ENCODE measurements around the gene KRTAP22-1. TPM values are rescaled to one million over a fixed set of nuclear protein-coding genes. Genes with fewer than 3 reads are reported as not detected.

The KRTAP22-1 gene
- polyA plus RNA-seq, 3 donors, result not detected

DNA sequence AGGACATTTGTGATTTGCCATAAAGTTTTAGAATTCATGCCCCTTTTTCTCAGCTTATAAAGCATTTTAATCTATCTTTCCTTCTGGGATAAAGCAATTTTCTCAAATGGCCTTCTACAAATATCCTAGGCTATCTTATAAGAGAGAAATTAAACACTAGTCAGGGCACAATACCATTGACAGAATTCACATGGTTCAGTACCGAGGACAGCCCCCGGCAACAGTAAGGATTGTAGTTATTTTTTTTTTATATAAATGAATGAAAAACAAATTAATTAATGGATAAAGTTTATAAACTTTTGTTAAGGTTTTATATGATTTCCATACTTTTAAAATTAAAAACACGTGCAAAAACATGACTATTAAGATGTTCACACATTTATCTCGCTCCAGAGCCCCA lies 27.2 kb downstream of the KRTAP22-1 start:
- TF ChIP-seq, protein P1, sequence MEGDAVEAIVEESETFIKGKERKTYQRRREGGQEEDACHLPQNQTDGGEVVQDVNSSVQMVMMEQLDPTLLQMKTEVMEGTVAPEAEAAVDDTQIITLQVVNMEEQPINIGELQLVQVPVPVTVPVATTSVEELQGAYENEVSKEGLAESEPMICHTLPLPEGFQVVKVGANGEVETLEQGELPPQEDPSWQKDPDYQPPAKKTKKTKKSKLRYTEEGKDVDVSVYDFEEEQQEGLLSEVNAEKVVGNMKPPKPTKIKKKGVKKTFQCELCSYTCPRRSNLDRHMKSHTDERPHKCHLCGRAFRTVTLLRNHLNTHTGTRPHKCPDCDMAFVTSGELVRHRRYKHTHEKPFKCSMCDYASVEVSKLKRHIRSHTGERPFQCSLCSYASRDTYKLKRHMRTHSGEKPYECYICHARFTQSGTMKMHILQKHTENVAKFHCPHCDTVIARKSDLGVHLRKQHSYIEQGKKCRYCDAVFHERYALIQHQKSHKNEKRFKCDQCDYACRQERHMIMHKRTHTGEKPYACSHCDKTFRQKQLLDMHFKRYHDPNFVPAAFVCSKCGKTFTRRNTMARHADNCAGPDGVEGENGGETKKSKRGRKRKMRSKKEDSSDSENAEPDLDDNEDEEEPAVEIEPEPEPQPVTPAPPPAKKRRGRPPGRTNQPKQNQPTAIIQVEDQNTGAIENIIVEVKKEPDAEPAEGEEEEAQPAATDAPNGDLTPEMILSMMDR (IDR thresholded peaks at IDR 0.05), result no peak
- H3K27ac Mint-ChIP-seq, result no peak overlapping the region
- H3K4me2 ChIP-seq (replicated peaks; ENCODE audit: extremely low read depth, low read length, poor library complexity, severe bottlenecking), result no peak overlapping the region
- H3K27me3 Mint-ChIP-seq (ENCODE audit: low read depth in 3 of 3), result peaks cover 0 to 1% (median 0%) of the 10 kb centered on the region in 3 donors
- H3K9me3 ChIP-seq (replicated peaks in 1 of 2; ENCODE audit: control insufficient read depth in 1 of 2, insufficient read depth in 1 of 2, low read length in 2 of 2), result peaks cover 37 to 52% of the 10 kb centered on the region in 2 donors
- no peak overlapping the region for H3K4me3 Mint-ChIP-seq
- no peak for DNase-seq
- no peak overlapping the region for H2AFZ ChIP-seq (ENCODE audit: insufficient read depth, low read depth, low read length, poor library complexity, severe bottlenecking)
- peaks cover 8 to 31% (median 15%) of the 10 kb centered on the region in 7 donors for H3K9me3 Mint-ChIP-seq
- H4K20me1 ChIP-seq (ENCODE audit: insufficient read depth, low read length), result no peaks in the 10 kb centered on the region
- H3K27me3 ChIP-seq (ENCODE audit: control insufficient read depth in 2 of 2, insufficient read depth in 2 of 2, low read length in 2 of 2), result no peaks in the 10 kb centered on the region
- no peak overlapping the region for H3K27ac ChIP-seq (ENCODE audit: low read depth in 1 of 2, low read length in 2 of 2)
- H3K9ac ChIP-seq (ENCODE audit: insufficient read depth, low read length, poor library complexity, severe bottlenecking), result no peak overlapping the region
- H3K4me1 Mint-ChIP-seq, result no peaks in the 10 kb centered on the region
- no CpG with 5 or more reads among the region's 4 CpGs for WGBS (ENCODE audit: insufficient coverage)
- intact Hi-C loops (cut with micrococcal nuclease), result no loop called here
- H3K36me3 ChIP-seq (replicated peaks in 1 of 2; ENCODE audit: control insufficient read depth in 1 of 2, insufficient read depth in 2 of 2, low read length in 2 of 2), result no peaks in the 10 kb centered on the region
- no peak overlapping the region for H3K4me3 ChIP-seq (replicated peaks in 1 of 3; ENCODE audit: low read depth in 2 of 3, low read length in 3 of 3)
- H3K36me3 Mint-ChIP-seq, result no peaks in the 10 kb centered on the region
- no peaks in the 10 kb centered on the region for H3K79me2 ChIP-seq (ENCODE audit: insufficient read depth, low read length)
- H3K4me1 ChIP-seq (ENCODE audit: control insufficient read depth in 1 of 2, insufficient read depth in 2 of 2, low read length in 2 of 2), result no peaks in the 10 kb centered on the region

DNA sequence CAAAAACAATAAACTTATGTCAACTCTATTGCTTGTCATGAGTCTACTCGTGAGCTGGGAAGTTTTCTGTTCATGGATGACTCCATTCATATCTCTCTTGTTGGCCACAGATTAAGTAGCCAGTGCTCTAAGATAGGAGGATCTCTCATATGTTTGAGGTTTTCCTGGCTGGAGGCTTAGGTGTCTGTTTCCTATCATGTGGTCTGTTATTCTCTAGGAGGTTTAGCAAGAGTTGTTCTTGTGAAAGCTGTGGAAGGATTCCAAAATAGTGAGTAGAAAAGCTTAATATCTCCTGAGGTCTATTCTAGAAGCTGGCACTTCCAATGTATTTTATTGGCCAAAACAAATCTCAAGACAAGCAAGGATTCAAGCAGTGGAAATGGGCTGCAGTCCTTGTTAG lies 28.3 kb downstream of the KRTAP22-1 start:
- Histone ChIP-seq H3K36me3 (replicated peaks in 1 of 2; ENCODE audit: control insufficient read depth in 1 of 2, insufficient read depth in 2 of 2, low read length in 2 of 2) (no peaks in the 10 kb centered on the region), H3K9ac (ENCODE audit: insufficient read depth, low read length, poor library complexity, severe bottlenecking) (no peak overlapping the region), H3K79me2 (ENCODE audit: insufficient read depth, low read length) (no peaks in the 10 kb centered on the region), H3K9me3 (replicated peaks in 1 of 2; ENCODE audit: control insufficient read depth in 1 of 2, insufficient read depth in 1 of 2, low read length in 2 of 2) (peaks cover 28 to 46% of the 10 kb centered on the region in 2 donors), H3K4me2 (replicated peaks; ENCODE audit: extremely low read depth, low read length, poor library complexity, severe bottlenecking) (no peak overlapping the region), H4K20me1 (ENCODE audit: insufficient read depth, low read length) (no peaks in the 10 kb centered on the region), H3K4me3 (replicated peaks in 1 of 3; ENCODE audit: low read depth in 2 of 3, low read length in 3 of 3) (no peak overlapping the region), H3K4me1 (ENCODE audit: control insufficient read depth in 1 of 2, insufficient read depth in 2 of 2, low read length in 2 of 2) (no peaks in the 10 kb centered on the region), H3K27me3 (ENCODE audit: control insufficient read depth in 2 of 2, insufficient read depth in 2 of 2, low read length in 2 of 2) (no peaks in the 10 kb centered on the region), H3K27ac (ENCODE audit: low read depth in 1 of 2, low read length in 2 of 2) (no peak overlapping the region), H2AFZ (ENCODE audit: insufficient read depth, low read depth, low read length, poor library complexity, severe bottlenecking) (no peak overlapping the region)
- Mint-ChIP-seq H3K27me3 (ENCODE audit: low read depth in 3 of 3) (peaks cover 0 to 1% (median 0%) of the 10 kb centered on the region in 3 donors), H3K4me3 (no peak overlapping the region), H3K27ac (no peak overlapping the region), H3K4me1 (no peaks in the 10 kb centered on the region), H3K9me3 (peaks cover 2 to 26% (median 15%) of the 10 kb centered on the region in 7 donors), H3K36me3 (no peaks in the 10 kb centered on the region)
- WGBS (ENCODE audit: insufficient coverage), result no CpG with 5 or more reads among the region's 1 CpG
- TF ChIP-seq, protein P1 (IDR thresholded peaks at IDR 0.05), result no peak
- intact Hi-C loops (cut with micrococcal nuclease), result no loop called here
- DNase-seq, result no peak

Data from CD14-positive monocyte (primary cell).